SU-DHL-6 (cell line): Measurements from ENCODE around the gene MPRIP.

Experiments used
- H2AFZ ChIP-seq: fragments of 200-600 bp; sonication (generic); 2 replicates; pipeline ENCODE4 v1.6.1; 2014; ENCODE audit warnings: low read depth, mild to moderate bottlenecking, moderate library complexity, mixed read lengths, antibody characterized with exemption, low read length; ENCODE audit not compliant: severe bottlenecking
- H3F3A ChIP-seq: fragments of 200-600 bp; shearing (Covaris generic); 2 replicates; pipeline ENCODE4 v1.6.0; 2016; ENCODE audit warnings: antibody characterized with exemption, mild to moderate bottlenecking; ENCODE audit not compliant: insufficient read depth
- H3K27ac ChIP-seq: fragments of 200-600 bp; sonication (generic); 2 replicates; pipeline ENCODE4 v1.5.1; 2016; ENCODE audit warnings: low read depth, mild to moderate bottlenecking, low read length, moderate library complexity, mixed read lengths
- H3K27me3 ChIP-seq: fragments of 200-600 bp; sonication (generic), shearing (Covaris generic); 2 replicates; pipeline ENCODE4 v1.6.0; 2014; ENCODE audit warnings: mild to moderate bottlenecking, low read length
- H3K36me3 ChIP-seq: fragments of 200-600 bp; sonication (generic); 2 replicates; pipeline ENCODE4 v1.6.1; 2014; ENCODE audit warnings: mild to moderate bottlenecking, low read length, mixed read lengths
- H3K4me2 ChIP-seq: fragments of 300-600, 200-600 bp; shearing (Covaris generic), sonication (generic); 2 replicates; pipeline ENCODE4 v1.6.0; 2014; ENCODE audit warnings: low read length, low read depth, mild to moderate bottlenecking; ENCODE audit not compliant: poor library complexity, severe bottlenecking
- H3K4me3 ChIP-seq: fragments of 200-600 bp; sonication (generic); 2 replicates; pipeline ENCODE4 v1.5.1; 2014; ENCODE audit warnings: antibody characterized with exemption, low read length, mild to moderate bottlenecking, mixed read lengths; ENCODE audit not compliant: insufficient read depth, poor library complexity, severe bottlenecking
- H3K79me2 ChIP-seq: fragments of 200-600 bp; sonication (generic); 2 replicates; pipeline ENCODE4 v1.6.1; 2014; ENCODE audit warnings: mild to moderate bottlenecking, low read length, moderate library complexity; ENCODE audit not compliant: insufficient read depth
- H3K9ac ChIP-seq: fragments of 200-600 bp; sonication (generic); 2 replicates; pipeline ENCODE4 v1.7.0; 2014; ENCODE audit warnings: mild to moderate bottlenecking, low read length
- H3K9me2 ChIP-seq: fragments of 200-600 bp; sonication (generic); replicated peaks from 2 replicates; pipeline ENCODE4 v1.6.1; 2014; ENCODE audit warnings: low read length; ENCODE audit not compliant: insufficient read depth
- H3K9me3 ChIP-seq: fragments of 200-600 bp; sonication (generic); 2 replicates; pipeline ENCODE4 v1.6.1; 2014; ENCODE audit warnings: low read length, mixed read lengths; ENCODE audit not compliant: insufficient read depth
- H4K20me1 ChIP-seq: fragments of 200-600 bp; sonication (generic); 2 replicates; pipeline ENCODE4 v1.6.1; 2014; ENCODE audit warnings: low read depth, mild to moderate bottlenecking, antibody characterized with exemption, low read length, moderate library complexity, mixed read lengths
- CTCF ChIP-seq: fragments of 200-600 bp; sonication (generic); IDR thresholded peaks from one replicate; pipeline ENCODE4 v1.5.1; 2017; ENCODE audit warnings: antibody characterized with exemption, mild to moderate bottlenecking, low read length, moderate library complexity; ENCODE audit not compliant: insufficient read depth, poor library complexity, severe bottlenecking
- EZH2phosphoT487 ChIP-seq: fragments of 200-600 bp; sonication (generic), shearing (Covaris generic); conservative IDR thresholded peaks from 2 replicates; pipeline ENCODE4 v1.6.1; 2018; ENCODE audit warnings: mild to moderate bottlenecking, antibody characterized with exemption, low read length, moderate library complexity, mixed read lengths

The MPRIP gene

GRCh38 chr17:17091276-17091675 lies 49.0 kb downstream of the MPRIP start:
- H3K79me2 ChIP-seq, result no peaks in the 10 kb centered on the region
- no peaks in the 10 kb centered on the region for H3F3A ChIP-seq
- no peaks in the 10 kb centered on the region for H3K9me2 ChIP-seq
- no peak overlapping the region for H2AFZ ChIP-seq
- H3K36me3 ChIP-seq, result no peaks in the 10 kb centered on the region
- no peaks in the 10 kb centered on the region for H4K20me1 ChIP-seq
- H3K9ac ChIP-seq, result no peak overlapping the region
- no peak overlapping the region for H3K27ac ChIP-seq
- no peak overlapping the region for H3K4me3 ChIP-seq
- H3K9me3 ChIP-seq, result no peaks in the 10 kb centered on the region
- TF ChIP-seq CTCF (no peak), EZH2phosphoT487 (no peak)
- no peak overlapping the region for H3K4me2 ChIP-seq
- no peaks in the 10 kb centered on the region for H3K27me3 ChIP-seq

- Histone ChIP-seq H3K36me3 (no peaks in the 10 kb centered on the region), H3K27ac (no peak overlapping the region), H3K4me3 (no peak overlapping the region), H3K9me3 (no peaks in the 10 kb centered on the region), H2AFZ (no peak overlapping the region), H3K27me3 (no peaks in the 10 kb centered on the region), H4K20me1 (no peaks in the 10 kb centered on the region), H3K4me2 (no peak overlapping the region), H3K9ac (no peak overlapping the region), H3K79me2 (no peaks in the 10 kb centered on the region), H3K9me2 (no peaks in the 10 kb centered on the region), H3F3A (no peaks in the 10 kb centered on the region)
- TF ChIP-seq EZH2phosphoT487 (no peak), CTCF (no peak)
Observed at GRCh38 chr17:17091856-17092756, 49.8 kb downstream of the MPRIP start.

DNA sequence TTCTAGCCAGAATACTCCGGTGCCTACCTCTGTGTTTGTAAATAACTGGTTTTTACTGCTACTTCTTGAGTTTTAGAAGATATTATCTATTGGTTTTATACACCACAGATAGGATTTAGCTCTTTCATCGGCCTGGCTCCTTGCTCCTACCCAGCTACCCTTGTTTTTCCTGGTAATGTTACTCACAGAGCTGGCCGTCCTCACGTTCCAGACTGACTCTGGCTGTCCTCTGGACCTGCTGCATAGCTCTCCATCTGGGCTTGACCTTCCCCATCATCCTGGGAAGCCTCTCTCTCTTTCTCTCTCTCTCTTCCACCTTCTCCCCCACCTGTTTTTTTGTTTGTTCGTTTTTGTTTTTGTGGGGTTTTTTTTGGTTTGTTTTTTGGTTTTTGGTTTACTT lies 51.5 kb downstream of the MPRIP start:
- no peaks in the 10 kb centered on the region for H3K36me3 ChIP-seq
- H4K20me1 ChIP-seq, result no peaks in the 10 kb centered on the region
- H3K9ac ChIP-seq, result no peak overlapping the region
- H3K27ac ChIP-seq, result no peak overlapping the region
- H2AFZ ChIP-seq, result no peak overlapping the region
- no peaks in the 10 kb centered on the region for H3K9me3 ChIP-seq
- no peaks in the 10 kb centered on the region for H3K27me3 ChIP-seq
- no peak overlapping the region for H3K4me2 ChIP-seq
- no peak for TF ChIP-seq EZH2phosphoT487
- TF ChIP-seq CTCF, result no peak
- H3K79me2 ChIP-seq, result no peaks in the 10 kb centered on the region
- H3K9me2 ChIP-seq, result no peaks in the 10 kb centered on the region
- no peak overlapping the region for H3K4me3 ChIP-seq
- H3F3A ChIP-seq, result no peaks in the 10 kb centered on the region
